ENCODE data around the gene MEPCE.

The MEPCE gene

DNA sequence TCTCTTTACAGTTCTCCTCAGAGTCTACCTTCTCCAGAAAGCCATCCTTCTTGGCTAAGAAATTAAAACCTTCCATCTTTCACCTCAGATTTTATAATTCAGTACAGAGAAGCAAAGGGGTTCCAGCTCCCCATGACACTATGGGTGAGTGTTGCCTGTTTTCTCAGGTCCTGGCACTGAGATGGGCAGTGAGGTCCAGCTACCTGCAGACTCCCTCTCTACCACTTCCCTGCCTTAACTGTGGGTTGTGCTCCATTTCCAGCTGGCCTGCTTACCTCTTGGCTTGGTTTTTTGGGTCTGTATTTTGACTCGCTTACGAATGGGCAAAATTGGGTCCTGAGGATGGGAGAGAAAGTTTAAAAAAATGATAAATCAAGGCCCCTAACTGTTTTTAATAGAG lies 27.4 kb upstream of the MEPCE start:
- H3K4me2 ChIP-seq (ENCODE audit: low read length), result no peak overlapping the region
- H3K4me1 ChIP-seq (ENCODE audit: control insufficient read depth, low read length), result peaks cover 18% of the 10 kb centered on the region
- no peaks in the 10 kb centered on the region for H3K9me3 ChIP-seq (ENCODE audit: control insufficient read depth, insufficient read depth, low read length)
- no peaks in the 10 kb centered on the region for H4K20me1 ChIP-seq (ENCODE audit: control insufficient read depth, insufficient read depth, low read depth, low read length)
- TF ChIP-seq EZH2phosphoT487 (IDR thresholded peaks at IDR 0.05; ENCODE audit: borderline replicate concordance, low read length), result no peak
- H3K9me2 ChIP-seq (replicated peaks; ENCODE audit: control insufficient read depth, low read length), result no peaks in the 10 kb centered on the region
- H3K79me2 ChIP-seq (ENCODE audit: control insufficient read depth, low read length), result no peaks in the 10 kb centered on the region
- no peak overlapping the region for H3K27ac ChIP-seq (ENCODE audit: low read depth, low read length)
- H3K4me3 ChIP-seq (ENCODE audit: low read length), result no peak overlapping the region
- H3K27me3 ChIP-seq (ENCODE audit: control insufficient read depth, low read length), result peaks cover 3% of the 10 kb centered on the region; the same call in 1 of the 2 replicates
- H3F3A ChIP-seq (ENCODE audit: control insufficient read depth, insufficient read depth), result no peaks in the 10 kb centered on the region
- H3K36me3 ChIP-seq (ENCODE audit: control insufficient read depth, low read length), result no peaks in the 10 kb centered on the region

DNA sequence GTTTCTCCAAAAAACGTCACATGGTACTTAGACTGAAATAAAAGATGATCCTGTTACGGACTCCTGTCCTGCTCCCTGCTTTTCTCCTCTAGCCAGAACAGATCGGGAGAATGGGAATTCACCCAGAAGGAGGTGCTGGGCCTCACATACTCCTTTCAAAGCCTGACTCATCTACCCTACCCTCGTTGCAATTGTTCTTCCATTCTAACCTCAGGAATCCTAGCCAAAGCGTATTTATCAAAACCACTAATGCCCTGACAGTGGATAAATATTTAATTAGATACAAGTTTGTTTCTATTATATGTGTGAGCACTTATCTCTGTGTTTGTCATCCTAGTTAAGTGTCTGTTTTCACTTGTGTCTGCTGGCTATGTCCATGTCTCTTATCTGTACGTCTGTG lies 22.9 kb upstream of the MEPCE start:
- no peak for TF ChIP-seq EZH2phosphoT487 (IDR thresholded peaks at IDR 0.05; ENCODE audit: borderline replicate concordance, low read length)
- TF ChIP-seq, protein P1, sequence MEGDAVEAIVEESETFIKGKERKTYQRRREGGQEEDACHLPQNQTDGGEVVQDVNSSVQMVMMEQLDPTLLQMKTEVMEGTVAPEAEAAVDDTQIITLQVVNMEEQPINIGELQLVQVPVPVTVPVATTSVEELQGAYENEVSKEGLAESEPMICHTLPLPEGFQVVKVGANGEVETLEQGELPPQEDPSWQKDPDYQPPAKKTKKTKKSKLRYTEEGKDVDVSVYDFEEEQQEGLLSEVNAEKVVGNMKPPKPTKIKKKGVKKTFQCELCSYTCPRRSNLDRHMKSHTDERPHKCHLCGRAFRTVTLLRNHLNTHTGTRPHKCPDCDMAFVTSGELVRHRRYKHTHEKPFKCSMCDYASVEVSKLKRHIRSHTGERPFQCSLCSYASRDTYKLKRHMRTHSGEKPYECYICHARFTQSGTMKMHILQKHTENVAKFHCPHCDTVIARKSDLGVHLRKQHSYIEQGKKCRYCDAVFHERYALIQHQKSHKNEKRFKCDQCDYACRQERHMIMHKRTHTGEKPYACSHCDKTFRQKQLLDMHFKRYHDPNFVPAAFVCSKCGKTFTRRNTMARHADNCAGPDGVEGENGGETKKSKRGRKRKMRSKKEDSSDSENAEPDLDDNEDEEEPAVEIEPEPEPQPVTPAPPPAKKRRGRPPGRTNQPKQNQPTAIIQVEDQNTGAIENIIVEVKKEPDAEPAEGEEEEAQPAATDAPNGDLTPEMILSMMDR (IDR thresholded peaks at IDR 0.05; ENCODE audit: low read depth, low read length, poor library complexity, severe bottlenecking), result no peak
- Histone ChIP-seq H3K4me3 (ENCODE audit: low read length) (no peak overlapping the region), H3K36me3 (ENCODE audit: control insufficient read depth, low read length) (no peaks in the 10 kb centered on the region), H3K79me2 (ENCODE audit: control insufficient read depth, low read length) (no peaks in the 10 kb centered on the region), H3K9me2 (replicated peaks; ENCODE audit: control insufficient read depth, low read length) (no peaks in the 10 kb centered on the region), H3K27me3 (ENCODE audit: control insufficient read depth, low read length) (peaks cover 13% of the 10 kb centered on the region; the same call in 1 of the 2 replicates), H3F3A (ENCODE audit: control insufficient read depth, insufficient read depth) (no peaks in the 10 kb centered on the region), H4K20me1 (ENCODE audit: control insufficient read depth, insufficient read depth, low read depth, low read length) (no peaks in the 10 kb centered on the region), H3K4me2 (ENCODE audit: low read length) (no peak overlapping the region), H3K4me1 (ENCODE audit: control insufficient read depth, low read length) (peaks cover 21% of the 10 kb centered on the region), H3K9me3 (ENCODE audit: control insufficient read depth, insufficient read depth, low read length) (no peaks in the 10 kb centered on the region), H3K27ac (ENCODE audit: low read depth, low read length) (no peak overlapping the region)

DNA sequence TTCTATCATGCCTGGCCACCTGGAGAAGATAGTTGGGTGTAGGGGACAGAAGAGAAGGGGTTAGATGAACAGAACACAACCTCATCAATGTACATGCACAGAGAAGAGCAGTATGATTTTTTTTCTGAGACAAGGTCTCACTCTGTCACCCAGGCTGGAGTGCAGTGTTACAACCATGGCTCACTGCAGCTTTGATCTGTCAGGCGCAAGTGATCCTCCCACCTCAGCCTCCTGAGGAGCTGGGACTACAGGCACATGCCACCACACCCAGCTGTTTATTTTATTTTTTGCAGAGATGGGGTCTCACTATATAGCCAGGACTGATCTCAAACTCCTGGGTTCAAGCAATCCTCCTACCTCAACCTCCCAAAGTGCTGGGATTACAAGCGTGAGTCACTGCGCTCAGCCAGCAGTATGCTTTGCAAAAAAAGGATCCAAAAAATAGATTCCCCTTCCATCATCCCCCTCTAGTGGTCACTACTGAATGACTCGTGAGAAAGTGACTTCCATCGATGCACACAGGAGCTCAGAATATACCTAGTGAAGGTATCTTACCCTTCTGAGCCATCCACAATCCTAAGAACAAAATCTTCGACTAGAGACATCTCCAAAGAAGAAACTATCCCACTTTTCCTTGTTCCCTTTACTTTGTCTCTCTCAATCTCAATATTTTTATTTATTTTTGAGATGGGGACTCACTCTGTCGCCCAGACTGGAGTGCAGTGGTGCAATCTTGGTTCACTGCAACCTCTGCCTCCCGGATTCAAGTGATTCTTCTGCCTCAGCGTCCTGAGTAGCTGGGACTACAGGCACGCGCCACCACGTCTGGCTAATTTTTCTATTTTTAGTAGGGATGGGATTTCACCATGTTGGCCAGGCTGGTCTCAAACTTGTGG lies 22.1 kb upstream of the MEPCE start:
- Histone ChIP-seq H3F3A (ENCODE audit: control insufficient read depth, insufficient read depth) (no peaks in the 10 kb centered on the region), H3K27me3 (ENCODE audit: control insufficient read depth, low read length) (peaks cover 13% of the 10 kb centered on the region; the same call in 1 of the 2 replicates), H3K4me3 (ENCODE audit: low read length) (no peak overlapping the region), H3K9me2 (replicated peaks; ENCODE audit: control insufficient read depth, low read length) (no peaks in the 10 kb centered on the region), H3K79me2 (ENCODE audit: control insufficient read depth, low read length) (no peaks in the 10 kb centered on the region), H3K27ac (ENCODE audit: low read depth, low read length) (no peak overlapping the region), H3K4me2 (ENCODE audit: low read length) (peak overlapping the region; percentile 18; the same call in 1 of the 2 replicates), H3K9me3 (ENCODE audit: control insufficient read depth, insufficient read depth, low read length) (no peaks in the 10 kb centered on the region), H3K36me3 (ENCODE audit: control insufficient read depth, low read length) (no peaks in the 10 kb centered on the region), H3K4me1 (ENCODE audit: control insufficient read depth, low read length) (peaks cover 21% of the 10 kb centered on the region), H4K20me1 (ENCODE audit: control insufficient read depth, insufficient read depth, low read depth, low read length) (no peaks in the 10 kb centered on the region)
- TF ChIP-seq, protein P1 (IDR thresholded peaks at IDR 0.05; ENCODE audit: low read depth, low read length, poor library complexity, severe bottlenecking), result peak; percentile 89
- TF ChIP-seq EZH2phosphoT487 (IDR thresholded peaks at IDR 0.05; ENCODE audit: borderline replicate concordance, low read length), result no peak

DNA sequence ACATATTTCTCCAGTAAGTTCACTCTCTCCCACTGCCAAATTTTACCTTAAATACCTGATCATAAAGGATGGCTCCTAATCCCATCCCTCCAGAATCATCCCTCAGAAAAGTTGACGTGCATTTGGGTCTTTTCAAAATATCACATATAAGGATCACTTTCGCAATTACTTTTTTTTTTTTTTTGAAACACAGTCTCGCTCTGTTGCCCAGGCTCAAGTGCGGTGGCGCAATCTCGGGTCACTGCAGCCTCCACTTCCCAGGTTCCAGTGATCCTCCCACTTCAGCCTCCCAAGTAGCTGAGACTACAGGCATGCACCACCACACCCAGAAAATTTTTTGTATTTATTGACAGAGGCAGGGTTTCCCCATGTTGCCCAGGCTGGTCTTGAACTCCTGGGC lies 18.5 kb upstream of the MEPCE start:
- H3K27me3 ChIP-seq (ENCODE audit: control insufficient read depth, low read length), result peaks cover 11% of the 10 kb centered on the region; the same call in 1 of the 2 replicates
- peaks cover 35% of the 10 kb centered on the region for H3K4me1 ChIP-seq (ENCODE audit: control insufficient read depth, low read length)
- TF ChIP-seq, protein P1 (IDR thresholded peaks at IDR 0.05; ENCODE audit: low read depth, low read length, poor library complexity, severe bottlenecking), result no peak
- TF ChIP-seq EZH2phosphoT487 (IDR thresholded peaks at IDR 0.05; ENCODE audit: borderline replicate concordance, low read length), result no peak

More for the DNA sequence above, 18.5 kb upstream of the MEPCE start:
- Histone ChIP-seq H4K20me1 (ENCODE audit: control insufficient read depth, insufficient read depth, low read depth, low read length) (no peaks in the 10 kb centered on the region), H3K36me3 (ENCODE audit: control insufficient read depth, low read length) (no peaks in the 10 kb centered on the region), H3F3A (ENCODE audit: control insufficient read depth, insufficient read depth) (no peaks in the 10 kb centered on the region), H3K4me3 (ENCODE audit: low read length) (no peak overlapping the region), H3K9me2 (replicated peaks; ENCODE audit: control insufficient read depth, low read length) (no peaks in the 10 kb centered on the region), H3K9me3 (ENCODE audit: control insufficient read depth, insufficient read depth, low read length) (no peaks in the 10 kb centered on the region), H3K27ac (ENCODE audit: low read depth, low read length) (no peak overlapping the region), H3K4me2 (ENCODE audit: low read length) (no peak overlapping the region; the same call in 1 of the 2 replicates), H3K79me2 (ENCODE audit: control insufficient read depth, low read length) (no peaks in the 10 kb centered on the region)

Data from DOHH2 (cell line).